Loucy (cell line): ENCODE data around the gene ABHD18.

Source experiments
- CTCF ChIP-seq: fragments of 200-600 bp; sonication (generic); conservative IDR thresholded peaks from 2 replicates; pipeline ENCODE4 v1.5.1; 2014; ENCODE audit warnings: mild to moderate bottlenecking, antibody characterized with exemption, low read length
- EZH2phosphoT487 ChIP-seq: fragments of 200-600 bp; IDR thresholded peaks from 2 replicates; pipeline ENCODE4 v1.6.1; 2018; ENCODE audit warnings: antibody characterized with exemption, mild to moderate bottlenecking, moderate library complexity, borderline replicate concordance

- no peak for TF ChIP-seq CTCF
- TF ChIP-seq EZH2phosphoT487, result no peak
Measured at GRCh38 chr4:127965062-127965802, at the start of gene ABHD18, which contains the start of gene MFSD8.
